IMR-90 (cell line): Measurements from ENCODE around the gene MYH13.

Experiments used
- BHLHE40 ChIP-seq: fragments of 150-350 bp; IDR thresholded peaks from 2 replicates; pipeline ENCODE4 v1.6.1; 2016; ENCODE audit warnings: mild to moderate bottlenecking, low read depth, low read length
- CEBPB ChIP-seq: IDR thresholded peaks from 2 replicates; pipeline ENCODE4 v1.6.1; 2012; ENCODE audit warnings: low read depth, low read length, improper control_type of control experiment
- CHD1 ChIP-seq: IDR thresholded peaks from 2 replicates; pipeline ENCODE4 v1.6.1; 2012; ENCODE audit warnings: low read depth, low read length, improper control_type of control experiment
- CTCF ChIP-seq: conservative IDR thresholded peaks from 2 replicates; pipeline ENCODE4 v1.5.1; 2012; ENCODE audit warnings: mild to moderate bottlenecking, low read depth, low read length, improper control_type of control experiment
- ELK1 ChIP-seq: fragments of 150-350 bp; IDR thresholded peaks from 2 replicates; pipeline ENCODE4 v1.6.1; 2016; ENCODE audit warnings: low read depth, mild to moderate bottlenecking, low read length, moderate library complexity, borderline replicate concordance
- FOS ChIP-seq: fragments of 150-350 bp; IDR thresholded peaks from 2 replicates; pipeline ENCODE4 v1.6.1; 2016; ENCODE audit warnings: low read depth, low read length
- MAFK ChIP-seq: IDR thresholded peaks from 2 replicates; pipeline ENCODE4 v1.6.1; 2012; ENCODE audit warnings: low read depth, low read length, improper control_type of control experiment
- MAZ ChIP-seq: IDR thresholded peaks from 2 replicates; pipeline ENCODE4 v1.6.1; 2012; ENCODE audit warnings: low read depth, mild to moderate bottlenecking, low read length, improper control_type of control experiment, moderate library complexity, borderline replicate concordance
- POLR2A ChIP-seq: IDR thresholded peaks from 2 replicates; pipeline ENCODE4 v1.6.1; 2012; ENCODE audit warnings: mild to moderate bottlenecking, low read depth, low read length
- RAD21 ChIP-seq: IDR thresholded peaks from 2 replicates; pipeline ENCODE4 v1.6.1; 2012; ENCODE audit warnings: low read length, improper control_type of control experiment
- RFX5 ChIP-seq: IDR thresholded peaks from 2 replicates; pipeline ENCODE4 v1.8.0; 2012; ENCODE audit warnings: low read depth, mild to moderate bottlenecking, low read length, moderate library complexity
- SMC3 ChIP-seq: fragments of 150-350 bp; IDR thresholded peaks from 2 replicates; pipeline ENCODE4 v1.6.1; 2016; ENCODE audit warnings: low read depth, mild to moderate bottlenecking, antibody characterized with exemption, low read length, moderate library complexity
- USF2 ChIP-seq: fragments of 150-350 bp; IDR thresholded peaks from 2 replicates; pipeline ENCODE4 v1.6.1; 2017; ENCODE audit warnings: mild to moderate bottlenecking, antibody characterized with exemption, low read length, low read depth

- TF ChIP-seq MAZ (no peak), CTCF (no peak), RAD21 (no peak), BHLHE40 (no peak), POLR2A (no peak), SMC3 (no peak), USF2 (no peak), MAFK (no peak), RFX5 (no peak), CHD1 (no peak), CEBPB (no peak), ELK1 (no peak), FOS (no peak)
Measured at GRCh38 chr17:10314329-10314728, 58.5 kb downstream of the MYH13 start.
